Lung (tissue), 12 donors: ENCODE results near the gene ARID4B. TPM values are rescaled to one million over a fixed set of nuclear protein-coding genes. Genes with fewer than 3 reads are reported as not detected.

Experiments
- ATAC-seq: fragments of 200-7000 bp; cut with Tn5 transposase; one replicate; pipeline ENCODE4 v1.9.1; 2020; ENCODE audit warnings: moderate number of reproducible peaks; ENCODE audit not compliant: insufficient read depth, low FRiP score
- DNase-seq, 3 donors: peaks; one replicate each; pipeline ENCODE4 v3.0.0-alpha.2; 2013 to 2017
- H3K27ac ChIP-seq, 2 donors: one replicate each; pipeline ENCODE4 v1.5.1; 2013; ENCODE audit warnings: mild to moderate bottlenecking in 2 of 2, moderate library complexity in 2 of 2, control low read depth in 1 of 2, inconsistent platforms in 1 of 2, low read depth in 1 of 2, low read length in 1 of 2
- H3K27me3 ChIP-seq, 3 donors: one replicate each; pipeline ENCODE4 v1.5.1; 2013; ENCODE audit warnings: low read length in 2 of 3; ENCODE audit not compliant: control insufficient read depth in 3 of 3, insufficient read depth in 3 of 3
- H3K36me3 ChIP-seq, 4 donors: one replicate each; pipeline ENCODE4 v1.5.1; 2013; ENCODE audit warnings: low read length in 4 of 4, mild to moderate bottlenecking in 1 of 4, moderate library complexity in 1 of 4; ENCODE audit not compliant: control insufficient read depth in 4 of 4, insufficient read depth in 4 of 4
- H3K4me1 ChIP-seq, 5 donors: one replicate each; pipeline ENCODE4 v1.5.1; 2013; ENCODE audit warnings: low read length in 5 of 5, mild to moderate bottlenecking in 2 of 5, moderate library complexity in 1 of 5; ENCODE audit not compliant: control insufficient read depth in 5 of 5, insufficient read depth in 5 of 5
- H3K4me3 ChIP-seq: one replicate; pipeline ENCODE4 v1.5.1; 2013; ENCODE audit warnings: mild to moderate bottlenecking, control low read depth, moderate library complexity
- H3K9ac ChIP-seq, 2 donors: one replicate each; pipeline ENCODE4 v1.5.1; 2013; ENCODE audit warnings: low read length in 2 of 2, control low read depth in 1 of 2; ENCODE audit not compliant: insufficient read depth in 1 of 2
- H3K9me3 ChIP-seq, 4 donors: one replicate each; pipeline ENCODE4 v1.5.1; 2013; ENCODE audit warnings: low read length in 3 of 4, mild to moderate bottlenecking in 1 of 4, moderate library complexity in 1 of 4; ENCODE audit not compliant: control insufficient read depth in 4 of 4, insufficient read depth in 3 of 4
- WGBS, 2 donors: extraction: QIAGEN DNeasy Blood & Tissue Kit; methylation state at CpG; one replicate each; pipeline ENCODE4 v1.1.7; 2013; 5-methylcytosine and 5-hydroxymethylcytosine counted together
- polyA plus RNA-seq, 2 donors: library from polyadenylated mRNA; stranded (reverse); fragments of 200-250 nt; gene quantifications; one replicate each; pipeline ENCODE4 v1.2.1, GENCODE V29; 2013
- total RNA-seq, 2 donors: library from RNA; depleted of rRNA in 1 of 2; stranded (reverse); fragments of >200 nt in 1 of 2; gene quantifications; one replicate each; pipeline ENCODE4 v1.2.1, GENCODE V29; 2014 to 2021
- TF ChIP-seq, protein P1 (sequence below): IDR thresholded peaks from 2 replicates; pipeline ENCODE4 v1.5.1; 2012; ENCODE audit warnings: mild to moderate bottlenecking; ENCODE audit errors: control extremely low read depth, extremely low read depth
- donor health status: control.
- donor health status: control.
- donor health status: Bipolar disorder and iron deficiency.
- donor health status: healthy.
- donor health status: DM: yes; HTN: yes; CAD: no.

Gene ARID4B
- total and polyA plus RNA-seq, 4 donors = 15.8 to 99.7 (median 23.0) TPM

GRCh38 chr1:235304549-235305451, 23.2 kb downstream of the ARID4B start:
- TF ChIP-seq, protein P1, sequence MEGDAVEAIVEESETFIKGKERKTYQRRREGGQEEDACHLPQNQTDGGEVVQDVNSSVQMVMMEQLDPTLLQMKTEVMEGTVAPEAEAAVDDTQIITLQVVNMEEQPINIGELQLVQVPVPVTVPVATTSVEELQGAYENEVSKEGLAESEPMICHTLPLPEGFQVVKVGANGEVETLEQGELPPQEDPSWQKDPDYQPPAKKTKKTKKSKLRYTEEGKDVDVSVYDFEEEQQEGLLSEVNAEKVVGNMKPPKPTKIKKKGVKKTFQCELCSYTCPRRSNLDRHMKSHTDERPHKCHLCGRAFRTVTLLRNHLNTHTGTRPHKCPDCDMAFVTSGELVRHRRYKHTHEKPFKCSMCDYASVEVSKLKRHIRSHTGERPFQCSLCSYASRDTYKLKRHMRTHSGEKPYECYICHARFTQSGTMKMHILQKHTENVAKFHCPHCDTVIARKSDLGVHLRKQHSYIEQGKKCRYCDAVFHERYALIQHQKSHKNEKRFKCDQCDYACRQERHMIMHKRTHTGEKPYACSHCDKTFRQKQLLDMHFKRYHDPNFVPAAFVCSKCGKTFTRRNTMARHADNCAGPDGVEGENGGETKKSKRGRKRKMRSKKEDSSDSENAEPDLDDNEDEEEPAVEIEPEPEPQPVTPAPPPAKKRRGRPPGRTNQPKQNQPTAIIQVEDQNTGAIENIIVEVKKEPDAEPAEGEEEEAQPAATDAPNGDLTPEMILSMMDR = no peak
- H3K9ac ChIP-seq = peak overlapping the region; percentile 7 to 38
- no peak overlapping the region for H3K27ac ChIP-seq
- no peaks in the 10 kb centered on the region for H3K9me3 ChIP-seq
- ATAC-seq (no peak), DNase-seq (peak; percentile 27 to 35 (median 30))
- 30 to 38% methylated on average over 6 of the region's 6 CpGs for WGBS, 2 donors
- H3K4me3 ChIP-seq = no peak overlapping the region
- H3K36me3 ChIP-seq = peaks cover 0 to 1% (median 0%) of the 10 kb centered on the region in 4 donors
- peaks cover 6 to 20% (median 9%) of the 10 kb centered on the region in 5 donors for H3K4me1 ChIP-seq
- H3K27me3 ChIP-seq = no peaks in the 10 kb centered on the region

DNA sequence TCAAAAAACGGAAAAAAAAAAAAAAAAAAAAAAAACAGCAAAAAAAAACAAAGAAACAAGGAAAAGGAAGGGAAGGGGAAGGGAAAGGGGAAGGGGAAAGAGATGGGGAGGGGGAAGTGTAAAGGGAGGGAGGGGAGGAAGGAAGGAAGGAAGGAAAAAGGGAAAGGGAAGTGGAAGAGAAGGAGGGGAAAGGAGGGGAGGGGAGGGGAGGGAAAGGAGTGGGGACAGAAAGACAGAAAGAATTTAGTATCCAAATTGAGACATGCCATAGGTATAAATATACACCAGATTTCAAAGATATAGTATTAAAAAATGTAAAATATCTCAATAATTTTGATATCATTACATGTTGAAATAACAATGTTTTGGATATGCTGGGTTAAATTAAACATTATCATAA, 25.8 kb downstream of the ARID4B start:
- Histone ChIP-seq H3K9me3 (no peaks in the 10 kb centered on the region), H3K4me1 (peaks cover 6 to 16% (median 12%) of the 10 kb centered on the region in 5 donors), H3K4me3 (no peak overlapping the region), H3K27me3 (no peaks in the 10 kb centered on the region), H3K27ac (no peak overlapping the region), H3K9ac (no peak overlapping the region), H3K36me3 (peaks cover 0 to 1% (median 0%) of the 10 kb centered on the region in 4 donors)
- no peak for DNase-seq
- 82 to 91% methylated on average over 1 of the region's 1 CpG for WGBS, 2 donors
- TF ChIP-seq, protein P1 = no peak
- ATAC-seq = no peak

DNA sequence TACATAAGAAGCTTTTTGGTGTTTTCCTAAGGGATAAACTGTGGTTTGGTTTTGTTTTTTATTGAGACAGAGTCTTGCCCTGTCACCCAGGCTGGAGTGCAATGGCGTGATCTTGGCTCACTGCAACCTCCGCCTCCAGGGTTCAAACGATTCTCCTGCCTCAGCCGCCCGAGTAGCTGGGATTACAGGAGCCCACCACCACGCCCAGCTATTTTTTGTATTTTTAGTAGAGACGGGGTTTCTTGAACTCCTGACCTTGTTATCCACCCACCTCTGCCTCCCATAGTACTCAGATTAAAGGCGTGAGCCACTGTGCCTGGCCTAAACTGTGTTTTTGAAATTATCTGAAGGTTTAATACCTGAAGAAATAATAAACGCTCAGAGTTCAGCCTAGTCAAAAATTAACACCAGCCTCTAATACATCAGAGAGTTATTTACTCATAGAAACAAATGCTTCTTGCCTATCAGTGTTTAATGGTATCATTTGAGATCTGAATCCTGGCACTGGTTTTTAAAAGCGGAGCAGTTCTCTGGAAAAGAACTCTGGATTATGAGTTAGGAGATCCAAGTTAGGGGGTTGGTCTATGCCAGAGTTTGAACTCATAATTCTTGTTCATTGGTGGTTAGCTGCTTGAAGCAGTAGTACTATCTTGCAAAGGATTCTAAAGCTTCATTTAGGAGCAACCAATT, 28.7 kb downstream of the ARID4B start:
- no peak for DNase-seq
- Histone ChIP-seq H3K27me3 (no peaks in the 10 kb centered on the region), H3K4me3 (no peak overlapping the region), H3K9me3 (no peaks in the 10 kb centered on the region), H3K9ac (no peak overlapping the region), H3K27ac (no peak overlapping the region), H3K4me1 (peaks cover 0 to 5% (median 3%) of the 10 kb centered on the region in 5 donors), H3K36me3 (peaks cover 0 to 1% (median 0%) of the 10 kb centered on the region in 4 donors)
- WGBS, 2 donors = 80 to 83% methylated on average over 10 of the region's 10 CpGs
- no peak for ATAC-seq
- TF ChIP-seq, protein P1 = no peak
